ENCODE results near the gene CPXM1. TPM values are rescaled to one million over a fixed set of nuclear protein-coding genes. Genes with fewer than 3 reads are reported as not detected.
"Not testable (repeated sequence)": the region's sequence is repeated elsewhere in the genome, so short reads cannot be mapped to it uniquely, and the experiment has no call there.

Gene CPXM1
- total RNA-seq, 2 donors from 2014 or later, result 80.1 to 106 TPM

GRCh38 chr20:2771631-2772080 is 28.8 kb downstream of the CPXM1 start:
- WGBS, 2 experiments (ENCODE audit: insufficient coverage in 1 of 2, insufficient read length in 1 of 2), result 75 to 81% methylated on average over 10 to 12 of the region's 12 CpGs
- Mint-ChIP-seq H3K9me3 (no peaks in the 10 kb centered on the region), H3K4me3 (no peak overlapping the region), H3K36me3 (ENCODE audit: low read depth) (no peaks in the 10 kb centered on the region), H3K27me3 (ENCODE audit: insufficient read depth) (peaks cover 30% of the 10 kb centered on the region), H3K27ac (no peak overlapping the region), H3K4me1 (peaks cover 2% of the 10 kb centered on the region)
- Histone ChIP-seq H3K9ac (ENCODE audit: extremely low read depth, low read length, poor library complexity, severe bottlenecking) (no peak overlapping the region), H3K36me3 (ENCODE audit: control insufficient read depth, insufficient read depth, low read length) (no peaks in the 10 kb centered on the region), H3K9me3 (ENCODE audit: control insufficient read depth, low read length) (no peaks in the 10 kb centered on the region), H3K4me3 (ENCODE audit: low read length) (no peak overlapping the region), H3K27ac (ENCODE audit: low read depth, low read length) (no peak overlapping the region), H3K27me3 (ENCODE audit: control insufficient read depth, insufficient read depth, low read length, poor library complexity, severe bottlenecking) (peaks cover 6% of the 10 kb centered on the region), H3K4me1 (ENCODE audit: control insufficient read depth, insufficient read depth, low read length) (no peaks in the 10 kb centered on the region)
- TF ChIP-seq, protein P1, sequence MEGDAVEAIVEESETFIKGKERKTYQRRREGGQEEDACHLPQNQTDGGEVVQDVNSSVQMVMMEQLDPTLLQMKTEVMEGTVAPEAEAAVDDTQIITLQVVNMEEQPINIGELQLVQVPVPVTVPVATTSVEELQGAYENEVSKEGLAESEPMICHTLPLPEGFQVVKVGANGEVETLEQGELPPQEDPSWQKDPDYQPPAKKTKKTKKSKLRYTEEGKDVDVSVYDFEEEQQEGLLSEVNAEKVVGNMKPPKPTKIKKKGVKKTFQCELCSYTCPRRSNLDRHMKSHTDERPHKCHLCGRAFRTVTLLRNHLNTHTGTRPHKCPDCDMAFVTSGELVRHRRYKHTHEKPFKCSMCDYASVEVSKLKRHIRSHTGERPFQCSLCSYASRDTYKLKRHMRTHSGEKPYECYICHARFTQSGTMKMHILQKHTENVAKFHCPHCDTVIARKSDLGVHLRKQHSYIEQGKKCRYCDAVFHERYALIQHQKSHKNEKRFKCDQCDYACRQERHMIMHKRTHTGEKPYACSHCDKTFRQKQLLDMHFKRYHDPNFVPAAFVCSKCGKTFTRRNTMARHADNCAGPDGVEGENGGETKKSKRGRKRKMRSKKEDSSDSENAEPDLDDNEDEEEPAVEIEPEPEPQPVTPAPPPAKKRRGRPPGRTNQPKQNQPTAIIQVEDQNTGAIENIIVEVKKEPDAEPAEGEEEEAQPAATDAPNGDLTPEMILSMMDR (conservative IDR thresholded peaks at IDR 0.05), result peak; percentile 62
- peak; percentile 69 for DNase-seq

DNA sequence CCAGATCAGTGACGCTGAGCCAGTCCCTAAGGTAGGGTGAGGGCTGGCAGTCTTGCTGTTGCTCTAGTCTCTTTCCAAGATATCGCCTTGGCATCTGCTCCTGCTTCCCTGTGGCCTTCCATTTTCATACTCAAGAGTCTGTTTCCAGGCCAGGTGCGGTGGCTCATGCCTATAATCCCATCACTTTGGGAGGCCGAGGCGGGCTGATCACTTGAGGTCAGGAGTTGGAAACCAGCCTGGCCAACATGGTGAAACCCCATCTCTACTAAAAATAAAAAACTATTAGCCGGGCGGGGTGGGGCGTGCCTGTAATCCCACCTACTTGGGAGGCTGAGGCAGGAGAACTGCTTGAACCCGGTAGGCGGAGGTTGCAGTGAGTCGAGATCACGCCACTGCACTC is 30.3 kb downstream of the CPXM1 start:
- not testable (repeated sequence) for H3K4me1 ChIP-seq (ENCODE audit: control insufficient read depth, insufficient read depth, low read length); H3K36me3 ChIP-seq (ENCODE audit: control insufficient read depth, insufficient read depth, low read length); H3K36me3 Mint-ChIP-seq (ENCODE audit: low read depth); H3K9ac ChIP-seq (ENCODE audit: extremely low read depth, low read length, poor library complexity, severe bottlenecking); H3K4me3 Mint-ChIP-seq; H3K9me3 ChIP-seq (ENCODE audit: control insufficient read depth, low read length); H3K4me1 Mint-ChIP-seq; H3K27me3 ChIP-seq (ENCODE audit: control insufficient read depth, insufficient read depth, low read length, poor library complexity, severe bottlenecking); H3K27ac ChIP-seq (ENCODE audit: low read depth, low read length); H3K4me3 ChIP-seq (ENCODE audit: low read length); H3K27ac Mint-ChIP-seq; H3K9me3 Mint-ChIP-seq; DNase-seq
- 90 to 93% methylated on average over 5 to 12 of the region's 12 CpGs for WGBS, 2 experiments (ENCODE audit: insufficient coverage in 1 of 2, insufficient read length in 1 of 2)
- peaks cover 30% of the 10 kb centered on the region for H3K27me3 Mint-ChIP-seq (ENCODE audit: insufficient read depth)

- no peaks in the 10 kb centered on the region for H3K36me3 ChIP-seq (ENCODE audit: control insufficient read depth, insufficient read depth, low read length)
- DNase-seq, result no peak
- Mint-ChIP-seq H3K4me3 (no peak overlapping the region), H3K9me3 (no peaks in the 10 kb centered on the region), H3K27me3 (ENCODE audit: insufficient read depth) (peaks cover 30% of the 10 kb centered on the region), H3K27ac (no peak overlapping the region), H3K36me3 (ENCODE audit: low read depth) (no peaks in the 10 kb centered on the region), H3K4me1 (no peaks in the 10 kb centered on the region)
- H3K27me3 ChIP-seq (ENCODE audit: control insufficient read depth, insufficient read depth, low read length, poor library complexity, severe bottlenecking), result peaks cover 6% of the 10 kb centered on the region
- TF ChIP-seq, protein P1 (conservative IDR thresholded peaks at IDR 0.05), result no peak
- no peak overlapping the region for H3K27ac ChIP-seq (ENCODE audit: low read depth, low read length)
- WGBS, 2 experiments (ENCODE audit: insufficient coverage in 1 of 2, insufficient read length in 1 of 2), result 93 to 94% methylated on average over 2 to 5 of the region's 5 CpGs
- no peak overlapping the region for H3K9ac ChIP-seq (ENCODE audit: extremely low read depth, low read length, poor library complexity, severe bottlenecking)
- no peaks in the 10 kb centered on the region for H3K4me1 ChIP-seq (ENCODE audit: control insufficient read depth, insufficient read depth, low read length)
- H3K9me3 ChIP-seq (ENCODE audit: control insufficient read depth, low read length), result no peaks in the 10 kb centered on the region
- H3K4me3 ChIP-seq (ENCODE audit: low read length), result no peak overlapping the region
These were observed 31.8 kb downstream of the CPXM1 start for GRCh38 chr20:2768632-2769015.

All from endodermal cell (in vitro differentiated cells).